Measurements from ENCODE around the gene DMPK. TPM values are rescaled to one million over a fixed set of nuclear protein-coding genes. Genes with fewer than 3 reads are reported as not detected.
A peak's percentile ranks its signal among the peaks of the same experiment; 100 is the strongest.

DMPK gene
- polyA plus RNA-seq, 4 donors = 12.7 to 42.2 (median 21.6) TPM

GRCh38 chr19:45766869-45767346 lies 15.4 kb downstream of the DMPK start:
- FAIRE-seq (no peak), DNase-seq (no peak)
- H3K27me3 ChIP-seq (ENCODE audit: control insufficient read depth in 3 of 3, insufficient read depth in 3 of 3, low read length in 3 of 3) = peaks cover 0 to 14% (median 2%) of the 10 kb centered on the region in 3 donors
- 25 to 36% (median 34%) methylated on average over 22 to 24 of the region's 24 CpGs for WGBS, 3 donors
- H3K9me3 ChIP-seq (ENCODE audit: control insufficient read depth in 2 of 2, insufficient read depth in 1 of 2, low read depth in 1 of 2, low read length in 1 of 2) = no peaks in the 10 kb centered on the region
- H3K4me1 ChIP-seq (ENCODE audit: control insufficient read depth in 3 of 3, insufficient read depth in 2 of 3, low read depth in 1 of 3, low read length in 2 of 3) = peaks cover 0 to 39% (median 2%) of the 10 kb centered on the region in 3 donors
- peak overlapping the region in 2 of 3 donors; percentile 68 to 73 for H3K4me3 ChIP-seq (ENCODE audit: low read depth in 1 of 3, low read length in 3 of 3)
- peak overlapping the region in 2 of 3 donors; percentile 84 to 90 for H3K27ac ChIP-seq (ENCODE audit: low read depth in 1 of 3, low read length in 2 of 3)
- H3K36me3 ChIP-seq (ENCODE audit: control insufficient read depth in 3 of 3, insufficient read depth in 2 of 3, low read depth in 1 of 3, low read length in 3 of 3) = peaks cover 0 to 22% (median 0%) of the 10 kb centered on the region in 3 donors

- Histone ChIP-seq H3K27me3 (ENCODE audit: control insufficient read depth in 3 of 3, insufficient read depth in 3 of 3, low read length in 3 of 3) (peaks cover 0 to 14% (median 2%) of the 10 kb centered on the region in 3 donors), H3K27ac (ENCODE audit: low read depth in 1 of 3, low read length in 2 of 3) (peak overlapping the region in 2 of 3 donors; percentile 84 to 90), H3K4me1 (ENCODE audit: control insufficient read depth in 3 of 3, insufficient read depth in 2 of 3, low read depth in 1 of 3, low read length in 2 of 3) (peaks cover 0 to 38% (median 0%) of the 10 kb centered on the region in 3 donors), H3K9me3 (ENCODE audit: control insufficient read depth in 2 of 2, insufficient read depth in 1 of 2, low read depth in 1 of 2, low read length in 1 of 2) (no peaks in the 10 kb centered on the region), H3K4me3 (ENCODE audit: low read depth in 1 of 3, low read length in 3 of 3) (peak overlapping the region in 1 of 3 donors; percentile 73), H3K36me3 (ENCODE audit: control insufficient read depth in 3 of 3, insufficient read depth in 2 of 3, low read depth in 1 of 3, low read length in 3 of 3) (peaks cover 0 to 17% (median 0%) of the 10 kb centered on the region in 3 donors)
- 59 to 64% (median 63%) methylated on average over 15 to 17 of the region's 17 CpGs for WGBS, 3 donors
- DNase-seq (no peak), FAIRE-seq (no peak)
These were observed 15.9 kb downstream of the DMPK start for GRCh38 chr19:45766296-45766868.

DNA sequence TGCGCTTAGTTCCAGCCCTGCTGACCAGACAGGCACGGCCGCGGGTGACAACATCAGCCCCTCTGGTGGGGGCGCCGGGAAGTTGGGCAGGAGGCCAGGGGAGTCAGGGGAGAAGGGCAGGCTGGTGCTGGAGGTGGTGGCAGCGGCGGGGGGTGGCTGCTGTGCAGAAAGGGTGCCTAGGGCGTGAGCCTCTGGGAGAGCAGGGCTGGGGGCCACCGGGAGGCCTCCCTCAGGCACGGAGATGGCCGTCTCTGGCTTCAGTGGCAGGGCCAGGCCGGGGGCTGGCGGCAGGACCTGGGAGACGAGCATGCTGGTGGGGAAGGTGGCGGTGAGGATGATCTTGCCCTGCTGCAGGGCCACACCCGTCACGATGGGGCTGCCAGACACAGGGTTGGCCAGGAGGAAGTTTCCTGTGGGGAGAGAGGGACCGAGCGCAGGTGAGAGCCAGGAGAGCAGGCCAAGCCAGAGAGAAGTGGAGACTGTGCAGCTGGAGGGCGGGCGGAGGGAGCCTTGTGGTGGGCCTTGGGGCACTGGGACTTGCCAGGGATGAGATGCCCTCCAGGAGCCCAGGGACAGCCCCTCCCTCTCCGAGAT lies 16.5 kb downstream of the DMPK start:
- H3K27ac ChIP-seq (ENCODE audit: low read depth in 1 of 3, low read length in 2 of 3) = no peak overlapping the region
- FAIRE-seq (no peak), DNase-seq (no peak)
- peaks cover 0 to 14% (median 2%) of the 10 kb centered on the region in 3 donors for H3K27me3 ChIP-seq (ENCODE audit: control insufficient read depth in 3 of 3, insufficient read depth in 3 of 3, low read length in 3 of 3)
- H3K9me3 ChIP-seq (ENCODE audit: control insufficient read depth in 2 of 2, insufficient read depth in 1 of 2, low read depth in 1 of 2, low read length in 1 of 2) = no peaks in the 10 kb centered on the region
- no peak overlapping the region for H3K4me3 ChIP-seq (ENCODE audit: low read depth in 1 of 3, low read length in 3 of 3)
- 77 to 81% (median 79%) methylated on average over 18 to 23 of the region's 23 CpGs for WGBS, 3 donors
- H3K4me1 ChIP-seq (ENCODE audit: control insufficient read depth in 3 of 3, insufficient read depth in 2 of 3, low read depth in 1 of 3, low read length in 2 of 3) = peaks cover 0 to 32% (median 0%) of the 10 kb centered on the region in 3 donors
- peaks cover 0 to 12% (median 0%) of the 10 kb centered on the region in 3 donors for H3K36me3 ChIP-seq (ENCODE audit: control insufficient read depth in 3 of 3, insufficient read depth in 2 of 3, low read depth in 1 of 3, low read length in 3 of 3)

- H3K9me3 ChIP-seq (ENCODE audit: control insufficient read depth in 2 of 2, insufficient read depth in 1 of 2, low read depth in 1 of 2, low read length in 1 of 2) = no peaks in the 10 kb centered on the region
- H3K4me3 ChIP-seq (ENCODE audit: low read depth in 1 of 3, low read length in 3 of 3) = no peak overlapping the region
- no peak for FAIRE-seq
- no peak for DNase-seq
- H3K27me3 ChIP-seq (ENCODE audit: control insufficient read depth in 3 of 3, insufficient read depth in 3 of 3, low read length in 3 of 3) = peaks cover 0 to 14% (median 2%) of the 10 kb centered on the region in 3 donors
- H3K4me1 ChIP-seq (ENCODE audit: control insufficient read depth in 3 of 3, insufficient read depth in 2 of 3, low read depth in 1 of 3, low read length in 2 of 3) = peaks cover 0 to 32% (median 0%) of the 10 kb centered on the region in 3 donors
- peaks cover 0 to 12% (median 0%) of the 10 kb centered on the region in 3 donors for H3K36me3 ChIP-seq (ENCODE audit: control insufficient read depth in 3 of 3, insufficient read depth in 2 of 3, low read depth in 1 of 3, low read length in 3 of 3)
- H3K27ac ChIP-seq (ENCODE audit: low read depth in 1 of 3, low read length in 2 of 3) = no peak overlapping the region
- WGBS, 3 donors = 57 to 71% (median 61%) methylated on average over 21 of the region's 21 CpGs
These were observed 17.2 kb downstream of the DMPK start for GRCh38 chr19:45764945-45765701.

GRCh38 chr19:45764475-45764874 lies 17.8 kb downstream of the DMPK start:
- H3K4me3 ChIP-seq (ENCODE audit: low read depth in 1 of 3, low read length in 3 of 3) = no peak overlapping the region
- H3K27me3 ChIP-seq (ENCODE audit: control insufficient read depth in 3 of 3, insufficient read depth in 3 of 3, low read length in 3 of 3) = peaks cover 0 to 14% (median 2%) of the 10 kb centered on the region in 3 donors
- DNase-seq (no peak), FAIRE-seq (no peak)
- peaks cover 0 to 12% (median 0%) of the 10 kb centered on the region in 3 donors for H3K36me3 ChIP-seq (ENCODE audit: control insufficient read depth in 3 of 3, insufficient read depth in 2 of 3, low read depth in 1 of 3, low read length in 3 of 3)
- WGBS, 3 donors = 54 to 64% (median 60%) methylated on average over 6 of the region's 6 CpGs
- H3K27ac ChIP-seq (ENCODE audit: low read depth in 1 of 3, low read length in 2 of 3) = no peak overlapping the region
- no peaks in the 10 kb centered on the region for H3K9me3 ChIP-seq (ENCODE audit: control insufficient read depth in 2 of 2, insufficient read depth in 1 of 2, low read depth in 1 of 2, low read length in 1 of 2)
- H3K4me1 ChIP-seq (ENCODE audit: control insufficient read depth in 3 of 3, insufficient read depth in 2 of 3, low read depth in 1 of 3, low read length in 2 of 3) = peaks cover 0 to 28% (median 0%) of the 10 kb centered on the region in 3 donors

DNA sequence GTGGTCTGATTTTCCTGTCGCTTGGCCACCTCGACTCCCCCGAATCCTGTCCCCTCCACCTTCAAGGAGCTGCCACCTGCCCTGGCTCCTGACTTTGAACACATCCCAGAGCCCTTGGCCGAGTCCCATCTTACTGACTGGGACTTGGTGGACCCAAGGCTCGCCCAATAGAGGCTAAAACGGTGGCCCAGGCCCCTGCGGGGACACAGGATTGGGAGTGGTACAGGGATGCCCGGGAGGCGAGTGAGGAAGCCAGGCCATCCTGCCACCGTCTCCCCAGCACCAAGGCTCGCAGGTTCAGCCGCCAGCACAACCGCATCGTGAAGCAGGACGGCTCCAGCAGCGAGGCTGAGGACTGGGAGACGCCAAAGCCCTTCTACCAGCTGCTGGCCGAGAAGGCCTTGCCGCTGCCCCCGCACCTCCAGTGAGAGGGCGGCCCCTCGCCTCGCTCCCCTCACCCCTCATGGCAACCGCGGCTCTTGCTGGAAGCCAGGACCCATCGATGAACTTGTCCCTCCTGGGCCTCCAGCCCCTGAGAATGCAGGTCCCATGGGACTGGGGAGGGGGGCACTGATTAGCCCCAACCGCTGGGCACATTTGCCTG lies 18.5 kb downstream of the DMPK start:
- no peak for DNase-seq
- Histone ChIP-seq H3K4me1 (ENCODE audit: control insufficient read depth in 3 of 3, insufficient read depth in 2 of 3, low read depth in 1 of 3, low read length in 2 of 3) (peaks cover 0 to 28% (median 0%) of the 10 kb centered on the region in 3 donors), H3K9me3 (ENCODE audit: control insufficient read depth in 2 of 2, insufficient read depth in 1 of 2, low read depth in 1 of 2, low read length in 1 of 2) (no peaks in the 10 kb centered on the region), H3K36me3 (ENCODE audit: control insufficient read depth in 3 of 3, insufficient read depth in 2 of 3, low read depth in 1 of 3, low read length in 3 of 3) (peaks cover 0 to 12% (median 0%) of the 10 kb centered on the region in 3 donors), H3K27ac (ENCODE audit: low read depth in 1 of 3, low read length in 2 of 3) (no peak overlapping the region), H3K27me3 (ENCODE audit: control insufficient read depth in 3 of 3, insufficient read depth in 3 of 3, low read length in 3 of 3) (peaks cover 0 to 14% (median 2%) of the 10 kb centered on the region in 3 donors), H3K4me3 (ENCODE audit: low read depth in 1 of 3, low read length in 3 of 3) (no peak overlapping the region)
- whole genome bisulfite sequencing, 3 donors = 48 to 54% (median 50%) methylated on average over 24 to 27 of the region's 27 CpGs
- FAIRE-seq = no peak

DNA sequence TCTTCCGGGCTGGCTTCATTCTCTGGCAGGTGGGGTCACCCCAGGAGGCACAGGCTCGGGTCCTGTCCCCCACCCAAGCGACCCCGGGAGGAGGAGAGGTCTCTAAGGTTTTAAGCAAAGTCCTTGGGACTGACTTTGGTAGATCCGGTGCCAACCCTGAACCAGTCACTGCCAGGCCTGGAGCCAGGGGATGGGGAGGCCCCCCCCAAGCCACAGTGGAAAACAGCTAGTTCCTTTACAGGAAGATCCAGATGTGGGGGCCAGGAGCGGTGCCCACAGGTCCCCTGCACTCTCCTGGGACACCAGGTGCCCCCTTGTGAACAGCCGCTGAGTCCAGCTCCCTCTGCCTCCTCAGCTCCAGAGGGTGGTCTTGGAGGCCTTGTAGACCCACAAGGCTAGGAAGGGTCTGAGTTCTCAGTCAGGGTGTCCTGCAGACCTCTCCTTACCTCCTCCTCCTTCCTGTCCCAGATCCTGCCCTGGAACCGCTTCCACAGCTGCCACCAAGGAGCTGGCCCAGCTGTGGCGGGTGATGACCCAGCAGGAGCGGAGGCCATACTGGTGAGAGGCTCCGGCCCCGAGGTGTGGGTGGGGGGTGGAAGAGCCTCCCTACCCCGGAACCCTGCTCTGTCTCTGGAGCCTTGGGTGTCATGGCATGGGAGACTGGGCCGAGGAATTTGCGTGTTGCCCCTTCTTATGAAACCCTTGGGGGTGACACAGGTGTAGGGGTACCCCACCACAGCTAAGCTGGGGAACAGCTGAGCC lies 19.2 kb downstream of the DMPK start:
- Histone ChIP-seq H3K9me3 (ENCODE audit: control insufficient read depth in 2 of 2, insufficient read depth in 1 of 2, low read depth in 1 of 2, low read length in 1 of 2) (no peaks in the 10 kb centered on the region), H3K4me1 (ENCODE audit: control insufficient read depth in 3 of 3, insufficient read depth in 2 of 3, low read depth in 1 of 3, low read length in 2 of 3) (peaks cover 0 to 28% (median 0%) of the 10 kb centered on the region in 3 donors), H3K27ac (ENCODE audit: low read depth in 1 of 3, low read length in 2 of 3) (no peak overlapping the region), H3K36me3 (ENCODE audit: control insufficient read depth in 3 of 3, insufficient read depth in 2 of 3, low read depth in 1 of 3, low read length in 3 of 3) (peaks cover 0 to 12% (median 0%) of the 10 kb centered on the region in 3 donors), H3K4me3 (ENCODE audit: low read depth in 1 of 3, low read length in 3 of 3) (no peak overlapping the region), H3K27me3 (ENCODE audit: control insufficient read depth in 3 of 3, insufficient read depth in 3 of 3, low read length in 3 of 3) (peaks cover 0 to 14% (median 2%) of the 10 kb centered on the region in 3 donors)
- DNase-seq = no peak
- WGBS, 3 donors = 79 to 89% (median 85%) methylated on average over 14 to 15 of the region's 15 CpGs
- FAIRE-seq = no peak

All from small intestine (tissue), 7 donors.